ENCODE data around the gene ROBO2. TPM values are rescaled to one million over a fixed set of nuclear protein-coding genes. Genes with fewer than 3 reads are reported as not detected.
A peak's percentile ranks its signal among the peaks of the same experiment; 100 is the strongest.

Gene ROBO2
- total and polyA plus RNA-seq, 2 experiments from 2014 or later = 1.5 to 7.8 TPM

GRCh38 chr3:77086408-77086807 lies 46.5 kb downstream of the ROBO2 start:
- no peak for ATAC-seq
- no peak overlapping the region for H2AFZ ChIP-seq
- no peaks in the 10 kb centered on the region for H3K27me3 Mint-ChIP-seq (ENCODE audit: insufficient read depth, low read depth, poor library complexity)
- H3K9me3 Mint-ChIP-seq = no peaks in the 10 kb centered on the region
- no peaks in the 10 kb centered on the region for H3F3A ChIP-seq (replicated peaks; ENCODE audit: low read depth)
- no peaks in the 10 kb centered on the region for H3K9me2 ChIP-seq (ENCODE audit: insufficient read depth)
- no peaks in the 10 kb centered on the region for H3K36me3 ChIP-seq (ENCODE audit: insufficient read depth)
- H3K4me3 ChIP-seq = no peak overlapping the region
- DNase-seq (ENCODE audit: low spot score) = no peak
- H3K79me2 ChIP-seq (replicated peaks; ENCODE audit: insufficient read depth) = no peaks in the 10 kb centered on the region
- H3K27ac Mint-ChIP-seq = no peak overlapping the region
- H3K27ac ChIP-seq (ENCODE audit: low read depth) = no peak overlapping the region
- peaks cover 1% of the 10 kb centered on the region; the same call in 1 of the 2 replicates for H3K4me1 ChIP-seq (ENCODE audit: insufficient read depth)
- no peaks in the 10 kb centered on the region for H3K27me3 ChIP-seq (ENCODE audit: insufficient read depth)
- H3K4me1 Mint-ChIP-seq = peaks cover under 1% of the 10 kb centered on the region; the same call in 2 of the 3 replicates
- TF ChIP-seq CTCF (conservative IDR thresholded peaks at IDR 0.05; ENCODE audit: low read depth in 2 of 2) (peak in 1 of 2 experiments; percentile 20; a peak in 1 of 4 replicates), ZNF114 (CRISPR knock-in tag; IDR thresholded peaks at IDR 0.05) (no peak)
- no peaks in the 10 kb centered on the region for H4K20me1 ChIP-seq (replicated peaks; ENCODE audit: insufficient read depth)
- H3K4me3 Mint-ChIP-seq = no peak overlapping the region
- H3K36me3 Mint-ChIP-seq (ENCODE audit: low read depth) = no peaks in the 10 kb centered on the region
- H3K4me2 ChIP-seq = no peak overlapping the region

- no peak for DNase-seq (ENCODE audit: low spot score)
- H3K9me3 Mint-ChIP-seq = no peaks in the 10 kb centered on the region
- Histone ChIP-seq H4K20me1 (replicated peaks; ENCODE audit: insufficient read depth) (no peaks in the 10 kb centered on the region), H3K79me2 (replicated peaks; ENCODE audit: insufficient read depth) (no peaks in the 10 kb centered on the region), H3K4me1 (ENCODE audit: insufficient read depth) (no peaks in the 10 kb centered on the region), H3K9me2 (ENCODE audit: insufficient read depth) (no peaks in the 10 kb centered on the region), H3K27ac (ENCODE audit: low read depth) (no peak overlapping the region), H2AFZ (no peak overlapping the region), H3K4me3 (no peak overlapping the region), H3K4me2 (no peak overlapping the region), H3K27me3 (ENCODE audit: insufficient read depth) (no peaks in the 10 kb centered on the region), H3F3A (replicated peaks; ENCODE audit: low read depth) (no peaks in the 10 kb centered on the region), H3K36me3 (ENCODE audit: insufficient read depth) (no peaks in the 10 kb centered on the region)
- H3K27ac Mint-ChIP-seq = no peak overlapping the region
- H3K36me3 Mint-ChIP-seq (ENCODE audit: low read depth) = no peaks in the 10 kb centered on the region
- H3K4me3 Mint-ChIP-seq = no peak overlapping the region
- no peak for ATAC-seq
- H3K4me1 Mint-ChIP-seq = peaks cover 9% of the 10 kb centered on the region; the same call in 2 of the 3 replicates
- no peaks in the 10 kb centered on the region for H3K27me3 Mint-ChIP-seq (ENCODE audit: insufficient read depth, low read depth, poor library complexity)
- TF ChIP-seq CTCF (conservative IDR thresholded peaks at IDR 0.05; ENCODE audit: low read depth in 2 of 2) (no peak), REST (IDR thresholded peaks at IDR 0.05; ENCODE audit: unreplicated experiment) (no peak), POLR2AphosphoS5 (IDR thresholded peaks at IDR 0.05; ENCODE audit: low read depth) (no peak), ETS1 (IDR thresholded peaks at IDR 0.05) (no peak), STAT1 (IDR thresholded peaks at IDR 0.05; ENCODE audit: unreplicated experiment) (no peak), NANOG (IDR thresholded peaks at IDR 0.05; ENCODE audit: borderline replicate concordance) (no peak), CREB1 (CRISPR knock-in tag; IDR thresholded peaks at IDR 0.05; ENCODE audit: low read depth) (no peak), EZH2 (IDR thresholded peaks at IDR 0.05; ENCODE audit: low read depth, unreplicated experiment) (no peak), ZNF331 (CRISPR knock-in tag; IDR thresholded peaks at IDR 0.05; ENCODE audit: low read depth) (no peak), EZH2phosphoT487 (IDR thresholded peaks at IDR 0.05; ENCODE audit: unreplicated experiment) (no peak), JUNB (IDR thresholded peaks at IDR 0.05; ENCODE audit: unreplicated experiment) (no peak), ZNF114 (CRISPR knock-in tag; IDR thresholded peaks at IDR 0.05) (no peak)
Measured at GRCh38 chr3:77091809-77092208, 51.9 kb downstream of the ROBO2 start.
